GM08714 (cell line): ENCODE results near the gene SMAP1.

Source experiments
- H3K4me3 ChIP-seq: fragments of 200-500 bp; sonication (Bioruptor generic); 2 replicates; pipeline ENCODE4 v1.5.1; 2014; ENCODE audit warnings: mild to moderate bottlenecking, low read length, inconsistent platforms
- ZNF274 ChIP-seq: IDR thresholded peaks from 2 replicates; pipeline ENCODE4 v1.6.1; 2012; ENCODE audit warnings: mild to moderate bottlenecking, low read depth, low read length

The SMAP1 gene

DNA sequence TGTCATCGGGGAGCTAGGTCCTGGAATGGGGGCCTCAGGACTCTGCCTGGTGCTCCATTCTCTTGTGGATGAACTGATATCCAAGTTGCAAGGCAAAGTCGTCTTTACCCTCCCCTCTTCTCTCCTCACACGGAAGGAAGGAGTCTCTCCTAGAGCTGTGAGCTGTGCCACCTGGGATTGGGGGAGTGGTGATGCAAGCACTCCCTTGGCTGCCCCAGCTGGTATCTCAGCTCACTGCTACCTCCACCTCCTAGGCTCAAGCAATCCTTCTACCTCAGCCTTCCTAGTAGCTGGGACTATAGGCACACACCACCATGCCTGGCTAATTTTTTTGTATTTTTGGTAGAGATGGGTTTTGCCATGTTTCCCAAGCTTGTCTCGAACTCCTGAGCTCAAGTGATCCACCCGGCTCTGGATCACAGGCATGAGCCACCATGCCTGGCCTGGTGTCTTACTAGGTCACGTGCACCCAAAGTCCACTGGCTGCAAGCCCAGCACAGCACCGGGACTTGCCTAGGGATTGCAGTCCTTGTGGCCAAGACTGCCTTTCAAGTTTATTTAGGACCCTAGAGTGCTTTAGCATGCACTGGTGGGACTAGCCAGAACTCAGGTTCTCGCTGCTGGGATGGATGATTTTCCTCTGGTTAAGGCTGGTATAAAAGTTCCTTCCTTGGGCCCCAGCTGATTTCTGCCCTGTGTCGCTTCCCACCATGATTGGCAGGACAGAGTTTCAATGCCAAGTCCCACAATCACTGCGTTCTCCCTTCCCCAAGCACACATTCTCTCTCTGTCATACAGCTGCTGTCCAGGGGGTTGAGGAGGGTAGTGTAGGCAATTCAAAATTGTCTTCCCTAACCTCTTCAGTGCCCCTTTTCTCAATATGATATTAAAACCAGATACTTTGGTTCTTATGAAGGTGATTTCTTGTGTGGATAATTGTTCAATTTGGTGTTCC lies 33.5 kb downstream of the SMAP1 start:
- no peak for TF ChIP-seq ZNF274
- no peak overlapping the region for H3K4me3 ChIP-seq

GRCh38 chr6:70705772-70706171 lies 38.1 kb downstream of the SMAP1 start:
- no peak for TF ChIP-seq ZNF274

DNA sequence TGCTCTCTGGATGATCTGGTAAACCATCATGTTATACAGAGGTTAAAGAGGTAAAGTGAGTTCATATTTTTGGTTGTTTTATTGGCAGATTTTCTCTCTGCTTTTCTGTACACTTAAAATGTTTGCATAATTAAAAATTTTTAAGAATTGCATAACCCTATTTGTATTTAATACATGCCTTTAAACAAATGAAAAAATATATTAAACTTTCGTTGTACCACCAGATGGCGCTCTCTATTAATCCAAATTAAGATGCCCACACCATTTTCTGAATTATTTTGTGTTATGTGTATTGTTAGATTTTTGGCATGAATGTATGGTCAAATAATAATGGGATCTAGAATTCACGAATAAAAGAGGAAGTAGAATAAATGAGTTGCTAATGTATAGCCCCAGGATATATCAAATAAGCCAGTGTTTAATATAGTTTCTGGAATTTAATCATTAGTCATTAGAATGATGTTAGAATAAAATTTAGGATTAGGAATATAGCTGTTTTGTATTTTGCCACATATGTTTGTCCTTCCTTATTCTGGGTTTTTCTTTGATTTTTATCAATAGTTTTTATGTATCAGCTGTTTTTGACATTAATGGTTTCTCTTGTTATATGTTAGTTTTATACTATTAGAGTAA lies 38.9 kb downstream of the SMAP1 start:
- no peak for TF ChIP-seq ZNF274
- no peak overlapping the region for H3K4me3 ChIP-seq

More at GRCh38 chr6:70705772-70706171, 38.1 kb downstream of the SMAP1 start:
- H3K4me3 ChIP-seq: no peak overlapping the region

DNA sequence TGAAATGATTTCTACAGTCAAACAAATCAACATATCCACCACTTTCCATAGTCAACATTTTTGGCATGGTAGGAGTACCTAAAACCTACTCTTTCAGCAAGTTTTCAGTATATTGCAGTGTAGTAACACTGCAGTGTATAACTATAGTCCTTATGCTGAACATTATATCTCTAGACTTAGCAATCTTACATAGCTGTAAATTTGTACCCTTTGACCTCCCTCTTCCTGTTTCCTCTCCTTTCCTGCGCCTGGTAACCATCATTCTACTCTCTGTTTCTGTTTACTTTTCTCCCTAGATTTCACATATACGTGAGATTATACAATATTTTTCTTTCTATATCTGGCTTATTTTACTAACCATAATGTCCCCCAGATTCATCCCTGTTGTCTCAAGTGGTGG lies 40.2 kb downstream of the SMAP1 start:
- TF ChIP-seq ZNF274: no peak
- no peak overlapping the region for H3K4me3 ChIP-seq

- H3K4me3 ChIP-seq: no peak overlapping the region
- TF ChIP-seq ZNF274: no peak
These were observed 40.8 kb downstream of the SMAP1 start for GRCh38 chr6:70708448-70708847.

DNA sequence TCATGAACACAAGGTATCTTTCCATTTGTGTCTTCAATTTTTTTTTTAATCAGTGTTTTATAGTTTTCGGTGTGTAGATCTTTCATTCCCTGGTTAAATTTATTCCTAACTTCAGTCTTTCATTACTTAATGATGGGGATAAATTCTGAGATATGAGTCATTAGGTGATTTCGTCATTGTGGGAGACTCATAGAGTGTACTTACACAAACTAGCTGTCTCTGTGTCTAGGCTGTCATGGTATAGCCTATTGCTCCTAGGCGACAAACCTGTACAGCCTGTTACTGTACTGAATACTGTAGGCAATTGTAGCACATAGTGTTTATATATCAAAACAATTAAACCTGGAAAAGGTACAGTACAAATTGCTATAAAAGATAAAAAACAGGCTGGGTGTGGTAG lies 42.1 kb downstream of the SMAP1 start:
- no peak for TF ChIP-seq ZNF274
- H3K4me3 ChIP-seq: no peak overlapping the region

- H3K4me3 ChIP-seq: no peak overlapping the region
- TF ChIP-seq ZNF274: no peak
These were observed 47.1 kb downstream of the SMAP1 start for GRCh38 chr6:70714716-70715257.

DNA sequence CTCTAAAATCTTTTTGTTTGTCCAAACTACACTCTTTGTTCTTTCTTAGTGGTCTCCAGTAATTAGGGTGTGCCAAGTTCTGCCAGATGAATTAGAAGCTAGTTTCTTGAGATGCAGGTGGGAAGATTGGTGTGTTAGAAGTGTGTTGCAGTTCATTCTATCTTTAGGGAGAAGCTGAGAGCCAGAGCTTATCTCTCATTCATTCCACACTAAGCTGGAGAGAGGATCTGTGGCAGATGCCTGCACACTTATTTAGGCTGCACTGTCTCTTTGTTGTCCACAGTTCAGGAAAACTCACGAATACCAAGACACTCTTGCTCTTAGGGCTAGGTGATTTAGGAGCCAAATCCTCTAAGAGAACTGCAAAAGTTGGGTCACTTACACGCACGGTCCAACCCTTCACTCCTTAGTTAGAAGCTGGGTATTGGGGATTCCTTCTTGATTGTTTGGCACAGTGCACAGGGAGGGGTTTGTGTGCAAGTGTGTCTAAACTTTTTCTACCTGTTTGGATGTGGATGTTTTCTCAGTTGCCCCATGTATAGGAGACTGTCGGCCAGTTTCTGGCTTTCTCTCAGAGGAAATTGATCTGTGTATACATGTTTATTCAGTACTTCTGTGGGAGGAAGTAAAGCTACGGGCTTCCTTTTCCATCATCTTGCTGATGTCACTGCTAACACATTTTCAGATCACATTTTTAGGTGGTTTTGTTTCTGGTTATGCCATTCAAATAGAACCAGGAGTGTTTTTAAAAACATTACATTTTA lies 49.5 kb downstream of the SMAP1 start:
- H3K4me3 ChIP-seq: no peak overlapping the region
- TF ChIP-seq ZNF274: no peak

DNA sequence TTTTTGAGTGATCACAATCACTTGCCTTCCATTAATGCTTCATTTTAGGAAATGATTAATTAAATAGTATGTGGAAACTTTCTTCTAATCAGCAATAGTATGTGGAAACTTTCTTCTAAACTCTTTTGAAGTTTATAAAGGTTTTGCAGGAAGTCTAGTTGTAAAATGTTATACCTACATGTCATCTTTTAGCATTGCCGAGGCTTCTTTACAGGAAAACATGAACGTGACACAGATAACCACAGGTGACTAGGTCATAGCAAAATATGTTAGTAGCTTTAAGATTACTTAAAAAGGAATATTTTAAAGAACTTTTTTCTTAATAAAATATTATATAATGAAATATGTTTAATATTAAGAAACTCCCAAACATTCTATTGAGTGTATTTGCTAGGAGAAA lies 56.8 kb downstream of the SMAP1 start:
- no peak overlapping the region for H3K4me3 ChIP-seq
- no peak for TF ChIP-seq ZNF274

GRCh38 chr6:70725817-70726415 lies 58.2 kb downstream of the SMAP1 start:
- TF ChIP-seq ZNF274: no peak
- no peak overlapping the region for H3K4me3 ChIP-seq

- no peak for TF ChIP-seq ZNF274
- no peak overlapping the region for H3K4me3 ChIP-seq
These were observed 66.7 kb downstream of the SMAP1 start for GRCh38 chr6:70734381-70734780.

- H3K4me3 ChIP-seq: no peak overlapping the region
- TF ChIP-seq ZNF274: no peak
These were observed 67.3 kb downstream of the SMAP1 start for GRCh38 chr6:70734979-70735378.

- TF ChIP-seq ZNF274: no peak
These were observed 67.8 kb downstream of the SMAP1 start for GRCh38 chr6:70735513-70735912.

DNA sequence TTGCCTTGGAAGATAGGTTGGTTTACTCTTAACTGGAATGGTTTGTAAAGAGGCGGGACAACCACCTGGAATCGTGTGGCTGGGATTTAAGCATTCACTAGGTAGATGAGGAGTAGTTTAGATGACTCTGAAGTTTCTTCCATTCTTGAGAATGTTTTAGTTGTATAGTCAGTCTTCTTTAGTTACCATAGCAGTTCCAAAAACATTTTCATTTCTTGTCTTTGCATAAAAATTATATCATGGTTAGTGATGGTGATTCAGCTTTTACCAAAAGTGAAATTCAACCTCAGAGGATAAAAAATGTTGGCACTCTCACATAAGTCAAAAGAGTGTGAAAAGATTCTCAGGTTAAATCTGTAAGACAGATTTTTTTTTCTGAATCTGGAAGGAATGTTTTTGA lies 70.3 kb downstream of the SMAP1 start:
- no peak for TF ChIP-seq ZNF274
- H3K4me3 ChIP-seq: no peak overlapping the region

More at GRCh38 chr6:70735513-70735912, 67.8 kb downstream of the SMAP1 start:
- no peak overlapping the region for H3K4me3 ChIP-seq
